HG03108 (cell line): Measurements from ENCODE around the gene FAR2.
"Not testable (repeated sequence)": the region's sequence is repeated elsewhere in the genome, so short reads cannot be mapped to it uniquely, and the experiment has no call there.

Experiments used
- ATAC-seq: cut with Tn5 transposase; IDR thresholded peaks from one replicate; pipeline ENCODE4 v1.9.1; 2021; ENCODE audit warnings: moderate library complexity; ENCODE audit not compliant: unreplicated experiment

Gene FAR2

GRCh38 chr12:29152223-29152868 lies 3.3 kb downstream of the FAR2 start:
- ATAC-seq = peak; percentile 94

- no peak for ATAC-seq
These were observed 4.0 kb downstream of the FAR2 start for GRCh38 chr12:29152981-29153630.

GRCh38 chr12:29155079-29155478 lies 6.0 kb downstream of the FAR2 start:
- no peak for ATAC-seq

- ATAC-seq = no peak
These were observed 8.4 kb downstream of the FAR2 start for GRCh38 chr12:29157486-29157946.

- no peak for ATAC-seq
These were observed 9.2 kb downstream of the FAR2 start for GRCh38 chr12:29158115-29158763.

GRCh38 chr12:29159661-29160060 lies 10.6 kb downstream of the FAR2 start:
- no peak for ATAC-seq

- no peak for ATAC-seq
These were observed 11.2 kb downstream of the FAR2 start for GRCh38 chr12:29160230-29160629.

GRCh38 chr12:29163146-29163545 lies 14.1 kb downstream of the FAR2 start:
- ATAC-seq = no peak

GRCh38 chr12:29164477-29165393 lies 15.7 kb downstream of the FAR2 start:
- ATAC-seq = peak; percentile 100

- no peak for ATAC-seq
These were observed 18.4 kb downstream of the FAR2 start for GRCh38 chr12:29167445-29167844.

GRCh38 chr12:29167988-29168387 lies 18.9 kb downstream of the FAR2 start:
- ATAC-seq = no peak

- ATAC-seq = not testable (repeated sequence)
These were observed 20.9 kb downstream of the FAR2 start for GRCh38 chr12:29169978-29170377.

GRCh38 chr12:29170478-29171084 lies 21.5 kb downstream of the FAR2 start:
- ATAC-seq = not testable (repeated sequence)

- no peak for ATAC-seq
These were observed 22.6 kb downstream of the FAR2 start for GRCh38 chr12:29171421-29172258.

GRCh38 chr12:29176941-29177340 lies 27.9 kb downstream of the FAR2 start:
- no peak for ATAC-seq

GRCh38 chr12:29182247-29182646 lies 33.2 kb downstream of the FAR2 start:
- ATAC-seq = not testable (repeated sequence)

GRCh38 chr12:29187756-29188155 lies 38.7 kb downstream of the FAR2 start:
- no peak for ATAC-seq

GRCh38 chr12:29191267-29191850 lies 42.3 kb downstream of the FAR2 start:
- no peak for ATAC-seq

GRCh38 chr12:29198901-29199300 lies 49.8 kb downstream of the FAR2 start:
- no peak for ATAC-seq
